Erythroblast (primary cell): ENCODE data around the gene SUPT3H.

ENCODE experiments used
- GATA1 ChIP-seq: IDR thresholded peaks from 2 replicates; pipeline ENCODE4 v1.6.1; 2011; ENCODE audit warnings: low read depth, mild to moderate bottlenecking, control low read depth, low read length, moderate library complexity
- POLR2A ChIP-seq: IDR thresholded peaks from 2 replicates; pipeline ENCODE4 v1.6.1; 2011; ENCODE audit warnings: mild to moderate bottlenecking, low read length

DNA sequence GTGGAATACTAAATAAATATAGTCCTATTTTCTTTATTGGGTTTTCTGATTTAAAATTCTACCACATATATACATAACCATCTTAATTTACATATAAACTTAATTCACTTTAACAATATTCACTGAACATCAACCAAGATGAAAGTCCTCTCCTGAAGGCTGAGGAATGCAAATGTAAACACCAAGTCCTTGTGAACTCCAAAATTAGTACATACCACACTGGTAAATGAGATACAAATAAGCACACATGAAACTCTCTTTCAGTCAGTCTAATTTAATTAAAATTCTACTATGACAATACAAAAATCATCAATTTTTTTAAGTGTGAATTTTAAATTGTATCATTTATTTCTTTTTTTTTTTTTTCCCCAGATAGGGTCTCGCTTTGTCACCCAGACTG is 254.7 kb downstream of the SUPT3H start:
- TF ChIP-seq POLR2A (no peak), GATA1 (no peak)
